ENCODE data around the gene PNLIPRP1.

Gene PNLIPRP1

GRCh38 chr10:116590590-116591444 is at the start of gene PNLIPRP1:
Gene PNLIPRP1, plus strand, starts transcription at chr10:116590959. Its CDS starts 171 bp downstream, at chr10:116591130.
- ATAC-seq (no peak), DNase-seq (ENCODE audit: low spot score in 2 of 2) (no peak)
- no peak within 1 kb of the TSS for H3K27ac Mint-ChIP-seq
- H3K4me1 Mint-ChIP-seq: no peaks in the 10 kb centered on the region
- H3K9me3 Mint-ChIP-seq: peaks cover 4% of the 10 kb centered on the region
- H3K4me3 Mint-ChIP-seq: no peak within 1 kb of the TSS
- no peaks in the 10 kb centered on the region for H3K36me3 Mint-ChIP-seq

- no peaks in the 10 kb centered on the region for H3K36me3 Mint-ChIP-seq
- peaks cover 13% of the 10 kb centered on the region for H3K9me3 Mint-ChIP-seq
- no peak overlapping the region for H3K27ac Mint-ChIP-seq
- DNase-seq (ENCODE audit: low spot score in 2 of 2) (no peak), ATAC-seq (no peak)
- no peak overlapping the region for H3K4me3 Mint-ChIP-seq
- no peaks in the 10 kb centered on the region for H3K4me1 Mint-ChIP-seq
Measured at GRCh38 chr10:116542007-116542677, 48.6 kb upstream of the PNLIPRP1 start.

GRCh38 chr10:116545122-116545521 is 45.6 kb upstream of the PNLIPRP1 start:
- Mint-ChIP-seq H3K4me1 (no peaks in the 10 kb centered on the region), H3K27ac (no peak overlapping the region), H3K36me3 (no peaks in the 10 kb centered on the region), H3K4me3 (no peak overlapping the region), H3K9me3 (peaks cover 5% of the 10 kb centered on the region)
- DNase-seq (ENCODE audit: low spot score in 2 of 2): no peak
- no peak for ATAC-seq

- Mint-ChIP-seq H3K4me3 (no peak within 1 kb of the TSS), H3K4me1 (no peaks in the 10 kb centered on the region), H3K9me3 (peaks cover 4% of the 10 kb centered on the region), H3K27ac (no peak within 1 kb of the TSS), H3K36me3 (no peaks in the 10 kb centered on the region)
- DNase-seq (ENCODE audit: low spot score in 2 of 2): no peak
- ATAC-seq: no peak
Measured at GRCh38 chr10:116545756-116546155, 45.0 kb upstream of the PNLIPRP1 start, which contains the start of gene PNLIP. Gene PNLIP, plus strand, starts transcription at chr10:116545931. Its CDS starts 162 bp downstream, at chr10:116546093.

GRCh38 chr10:116548301-116548700 is 42.5 kb upstream of the PNLIPRP1 start:
- Mint-ChIP-seq H3K4me3 (no peak overlapping the region), H3K4me1 (no peaks in the 10 kb centered on the region), H3K27ac (no peak overlapping the region), H3K36me3 (no peaks in the 10 kb centered on the region), H3K9me3 (peaks cover 7% of the 10 kb centered on the region)
- no peak for DNase-seq (ENCODE audit: low spot score in 2 of 2)
- no peak for ATAC-seq

- no peak for DNase-seq (ENCODE audit: low spot score in 2 of 2)
- no peaks in the 10 kb centered on the region for H3K36me3 Mint-ChIP-seq
- no peak for ATAC-seq
- H3K9me3 Mint-ChIP-seq: peaks cover 3% of the 10 kb centered on the region
- no peak overlapping the region for H3K27ac Mint-ChIP-seq
- H3K4me3 Mint-ChIP-seq: no peak overlapping the region
- no peaks in the 10 kb centered on the region for H3K4me1 Mint-ChIP-seq
Measured at GRCh38 chr10:116553378-116553980, 37.3 kb upstream of the PNLIPRP1 start.

GRCh38 chr10:116554628-116555027 is 36.1 kb upstream of the PNLIPRP1 start:
- no peak for ATAC-seq
- Mint-ChIP-seq H3K4me3 (no peak overlapping the region), H3K27ac (no peak overlapping the region), H3K36me3 (no peaks in the 10 kb centered on the region), H3K4me1 (no peaks in the 10 kb centered on the region), H3K9me3 (peaks cover 3% of the 10 kb centered on the region)
- no peak for DNase-seq (ENCODE audit: low spot score in 2 of 2)

GRCh38 chr10:116555880-116556279 is 34.9 kb upstream of the PNLIPRP1 start:
- peaks cover 3% of the 10 kb centered on the region for H3K9me3 Mint-ChIP-seq

GRCh38 chr10:116557305-116557880 is 33.4 kb upstream of the PNLIPRP1 start:
- Mint-ChIP-seq H3K4me3 (no peak overlapping the region), H3K27ac (no peak overlapping the region), H3K4me1 (no peaks in the 10 kb centered on the region), H3K36me3 (no peaks in the 10 kb centered on the region), H3K9me3 (no peaks in the 10 kb centered on the region)
- DNase-seq (ENCODE audit: low spot score in 2 of 2) (no peak), ATAC-seq (no peak)

More at GRCh38 chr10:116555880-116556279, 34.9 kb upstream of the PNLIPRP1 start:
- H3K36me3 Mint-ChIP-seq: no peaks in the 10 kb centered on the region
- ATAC-seq (no peak), DNase-seq (ENCODE audit: low spot score in 2 of 2) (no peak)
- H3K4me3 Mint-ChIP-seq: no peak overlapping the region
- H3K27ac Mint-ChIP-seq: no peak overlapping the region
- H3K4me1 Mint-ChIP-seq: no peaks in the 10 kb centered on the region

- no peak for ATAC-seq
- DNase-seq (ENCODE audit: low spot score in 2 of 2): no peak
- Mint-ChIP-seq H3K9me3 (peaks cover 3% of the 10 kb centered on the region), H3K4me1 (no peaks in the 10 kb centered on the region), H3K4me3 (no peak overlapping the region), H3K27ac (no peak overlapping the region), H3K36me3 (no peaks in the 10 kb centered on the region)
Measured at GRCh38 chr10:116565534-116565933, 25.2 kb upstream of the PNLIPRP1 start.

- DNase-seq (ENCODE audit: low spot score in 2 of 2) (no peak), ATAC-seq (no peak)
- Mint-ChIP-seq H3K27ac (no peak overlapping the region), H3K4me3 (no peak overlapping the region), H3K4me1 (no peaks in the 10 kb centered on the region), H3K9me3 (peaks cover 4% of the 10 kb centered on the region), H3K36me3 (no peaks in the 10 kb centered on the region)
Measured at GRCh38 chr10:116566932-116567331, 23.8 kb upstream of the PNLIPRP1 start.

- no peak overlapping the region for H3K27ac Mint-ChIP-seq
- H3K36me3 Mint-ChIP-seq: no peaks in the 10 kb centered on the region
- peaks cover 4% of the 10 kb centered on the region for H3K9me3 Mint-ChIP-seq
- no peaks in the 10 kb centered on the region for H3K4me1 Mint-ChIP-seq
- no peak for ATAC-seq
- H3K4me3 Mint-ChIP-seq: no peak overlapping the region
- no peak for DNase-seq (ENCODE audit: low spot score in 2 of 2)
Measured at GRCh38 chr10:116567335-116567734, 23.4 kb upstream of the PNLIPRP1 start.

GRCh38 chr10:116574797-116575196 is 16.0 kb upstream of the PNLIPRP1 start:
- no peak for ATAC-seq
- Mint-ChIP-seq H3K4me1 (no peaks in the 10 kb centered on the region), H3K27ac (no peak overlapping the region), H3K36me3 (no peaks in the 10 kb centered on the region), H3K4me3 (no peak overlapping the region), H3K9me3 (peaks cover 2% of the 10 kb centered on the region)
- DNase-seq (ENCODE audit: low spot score in 2 of 2): no peak

GRCh38 chr10:116587878-116588591 is 2.7 kb upstream of the PNLIPRP1 start:
- H3K36me3 Mint-ChIP-seq: no peaks in the 10 kb centered on the region
- H3K27ac Mint-ChIP-seq: no peak overlapping the region
- DNase-seq (ENCODE audit: low spot score in 2 of 2) (no peak), ATAC-seq (no peak)
- H3K4me1 Mint-ChIP-seq: no peaks in the 10 kb centered on the region
- H3K4me3 Mint-ChIP-seq: no peak overlapping the region
- peaks cover 5% of the 10 kb centered on the region for H3K9me3 Mint-ChIP-seq

GRCh38 chr10:116588995-116589394 is 1.8 kb upstream of the PNLIPRP1 start:
- no peak for ATAC-seq
- no peaks in the 10 kb centered on the region for H3K36me3 Mint-ChIP-seq
- H3K27ac Mint-ChIP-seq: no peak overlapping the region
- H3K4me1 Mint-ChIP-seq: no peaks in the 10 kb centered on the region
- no peak overlapping the region for H3K4me3 Mint-ChIP-seq
- DNase-seq (ENCODE audit: low spot score in 2 of 2): no peak
- peaks cover 5% of the 10 kb centered on the region for H3K9me3 Mint-ChIP-seq
